Prostate gland (tissue), 2 donors: Measurements from ENCODE around the gene PTTG1. TPM values are rescaled to one million over a fixed set of nuclear protein-coding genes. Genes with fewer than 3 reads are reported as not detected.

Experiments used
- DNase-seq: peaks from one replicate; pipeline ENCODE4 v3.0.0-alpha.2; 2019; ENCODE audit warnings: low spot score
- H3K27ac ChIP-seq, 2 donors: fragments of 200-600 bp; sonication (generic); 2 replicates each; pipeline ENCODE4 v1.5.1; 2017 to 2019
- H3K27me3 ChIP-seq: fragments of 200-600 bp; sonication (generic); replicated peaks from 2 replicates; pipeline ENCODE4 v1.5.1; 2019; ENCODE audit not compliant: insufficient read depth
- H3K36me3 ChIP-seq, 2 donors: fragments of 200-600 bp; sonication (generic); 1 replicate in 1 of 2; 2 replicates in 1 of 2; pipeline versions ENCODE4 v1.5.1 to v1.8.1; 2017 to 2019
- H3K4me1 ChIP-seq: fragments of 200-600 bp; sonication (generic); replicated peaks from 2 replicates; pipeline ENCODE4 v1.5.1; 2019
- H3K4me3 ChIP-seq, 2 donors: fragments of 200-600 bp; sonication (generic); 2 replicates each; pipeline ENCODE4 v1.5.1; 2017 to 2019
- H3K9me3 ChIP-seq: fragments of 200-600 bp; sonication (generic); 2 replicates; pipeline ENCODE4 v1.5.1; 2017
- CTCF ChIP-seq, 4 experiments: fragments of 200-600 bp in 2 of 4; fragments of 450-650 bp in 2 of 4; sonication (generic) in 2 of 4; IDR thresholded peaks; 1 replicate in 3 of 4; 2 replicates in 1 of 4; pipeline ENCODE4 v1.5.1; 2016 to 2019; ENCODE audit warnings: antibody characterized with exemption in 4 of 4, mild to moderate bottlenecking in 2 of 4, moderate library complexity in 2 of 4
- POLR2A ChIP-seq: fragments of 450-650 bp; IDR thresholded peaks from one replicate; pipeline ENCODE4 v1.6.1; 2016; ENCODE audit warnings: antibody characterized with exemption, mild to moderate bottlenecking
- POLR2AphosphoS5 ChIP-seq: sonication (generic); formaldehyde crosslinking; IDR thresholded peaks from one replicate; pipeline ENCODE4 v1.6.1; 2017; ENCODE audit warnings: antibody characterized with exemption
- WGBS: methylation state at CpG from one replicate; pipeline ENCODE4 v1.1.5; 2018; 5-methylcytosine and 5-hydroxymethylcytosine counted together
- intact Hi-C: fragments of 100-400 bp; cut with DNase I; formaldehyde crosslinking; loops from one replicate; pipeline ENCODE4 v1.14.2; 2022
- total RNA-seq, 2 donors: library from RNA; depleted of rRNA; stranded (reverse); fragments of >200 nt; gene quantifications; one replicate each; pipeline ENCODE4 v1.1.0, GENCODE V29; 2016

Gene PTTG1
- total RNA-seq: 10 to 100 TPM in 1 of 2 donors, 1 to 10 TPM in 1; 4.3 to 44.9 TPM

GRCh38 chr5:160421625-160422258, at the start of gene PTTG1:
TSS of gene PTTG1 (plus strand) at chr5:160421855. CDS start at chr5:160422313, 458 bp downstream.
- Histone ChIP-seq H3K27ac (peak within 1 kb of the TSS; percentile 58 to 71), H3K27me3 (no peaks in the 10 kb centered on the region), H3K4me1 (peaks cover 2% of the 10 kb centered on the region), H3K36me3 (no peaks in the 10 kb centered on the region), H3K9me3 (no peaks in the 10 kb centered on the region), H3K4me3 (peak within 1 kb of the TSS; percentile 47 to 58)
- DNase-seq: peak; percentile 94
- TF ChIP-seq CTCF (IDR thresholded peaks at IDR 0.05) (no peak), POLR2AphosphoS5 (peak; percentile 89), POLR2A (peak; percentile 70)
- 0% methylated on average over 39 of the region's 39 CpGs for WGBS
- intact Hi-C loops: no loop called here

GRCh38 chr5:160375166-160375565, 46.5 kb upstream of the PTTG1 start:
- Histone ChIP-seq H3K4me1 (no peaks in the 10 kb centered on the region), H3K27me3 (no peaks in the 10 kb centered on the region), H3K9me3 (no peaks in the 10 kb centered on the region), H3K27ac (no peak overlapping the region), H3K36me3 (no peaks in the 10 kb centered on the region), H3K4me3 (no peak overlapping the region)
- DNase-seq: no peak
- intact Hi-C loops: no loop called here
- no peak for TF ChIP-seq POLR2AphosphoS5
- no peak for TF ChIP-seq POLR2A
- no peak for TF ChIP-seq CTCF (IDR thresholded peaks at IDR 0.05)

GRCh38 chr5:160375701-160376100, 46.0 kb upstream of the PTTG1 start:
- TF ChIP-seq POLR2AphosphoS5: no peak
- TF ChIP-seq POLR2A: no peak
- WGBS: 52% methylated on average over 2 of the region's 2 CpGs
- Histone ChIP-seq H3K27me3 (no peaks in the 10 kb centered on the region), H3K4me3 (no peak overlapping the region), H3K27ac (no peak overlapping the region), H3K9me3 (no peaks in the 10 kb centered on the region), H3K36me3 (no peaks in the 10 kb centered on the region), H3K4me1 (no peaks in the 10 kb centered on the region)
- no peak for DNase-seq
- intact Hi-C loops: no loop called here

GRCh38 chr5:160376416-160376815, 45.2 kb upstream of the PTTG1 start:
- Histone ChIP-seq H3K9me3 (no peaks in the 10 kb centered on the region), H3K27me3 (no peaks in the 10 kb centered on the region), H3K4me3 (no peak overlapping the region), H3K27ac (no peak overlapping the region), H3K4me1 (no peaks in the 10 kb centered on the region), H3K36me3 (no peaks in the 10 kb centered on the region)
- no peak for TF ChIP-seq POLR2AphosphoS5
- no peak for TF ChIP-seq CTCF (IDR thresholded peaks at IDR 0.05)
- TF ChIP-seq POLR2A: no peak
- DNase-seq: no peak
- intact Hi-C loops: no loop called here

- WGBS: 81% methylated on average over 5 of the region's 5 CpGs
- no peak for DNase-seq
- H3K27ac ChIP-seq: no peak overlapping the region
- intact Hi-C loops: no loop called here
- H3K4me1 ChIP-seq: no peaks in the 10 kb centered on the region
- H3K36me3 ChIP-seq: no peaks in the 10 kb centered on the region
- TF ChIP-seq POLR2AphosphoS5 (no peak), POLR2A (no peak), CTCF (IDR thresholded peaks at IDR 0.05) (no peak)
- H3K4me3 ChIP-seq: no peak overlapping the region
- no peaks in the 10 kb centered on the region for H3K27me3 ChIP-seq
- H3K9me3 ChIP-seq: no peaks in the 10 kb centered on the region
Measured at GRCh38 chr5:160377651-160378050, 44.0 kb upstream of the PTTG1 start.
